CD4-positive, alpha-beta T cell treated with Interleukin-2 at 100 ng/mL for 4 hours (primary cell): ENCODE data around the gene SUGCT.
"Not testable (repeated sequence)": the region's sequence is repeated elsewhere in the genome, so short reads cannot be mapped to it uniquely, and the experiment has no call there.

Source experiments
- DNase-seq: peaks from one replicate; pipeline ENCODE4 v3.0.0-alpha.2; 2020; ENCODE audit warnings: low spot score

Gene SUGCT

GRCh38 chr7:40263752-40264390, 129.1 kb downstream of the SUGCT start:
- no peak for DNase-seq

- no peak for DNase-seq
Measured at GRCh38 chr7:40267583-40267982, 132.8 kb downstream of the SUGCT start.

- not testable (repeated sequence) for DNase-seq
Measured at GRCh38 chr7:40268810-40269209, 134.0 kb downstream of the SUGCT start.

GRCh38 chr7:40276061-40276460, 141.3 kb downstream of the SUGCT start:
- DNase-seq = no peak

GRCh38 chr7:40279991-40280390, 145.2 kb downstream of the SUGCT start:
- no peak for DNase-seq

- DNase-seq = no peak
Measured at GRCh38 chr7:40282858-40283257, 148.1 kb downstream of the SUGCT start.

GRCh38 chr7:40283391-40283790, 148.6 kb downstream of the SUGCT start:
- DNase-seq = no peak

GRCh38 chr7:40288827-40289226, 154.0 kb downstream of the SUGCT start:
- no peak for DNase-seq

- DNase-seq = no peak
Measured at GRCh38 chr7:40297741-40298311, 163.0 kb downstream of the SUGCT start.

- DNase-seq = no peak
Measured at GRCh38 chr7:40298421-40298820, 163.6 kb downstream of the SUGCT start.

- no peak for DNase-seq
Measured at GRCh38 chr7:40299097-40299496, 164.3 kb downstream of the SUGCT start.

- DNase-seq = no peak
Measured at GRCh38 chr7:40300146-40300670, 165.4 kb downstream of the SUGCT start.

- DNase-seq = no peak
Measured at GRCh38 chr7:40301486-40302068, 166.8 kb downstream of the SUGCT start.

- no peak for DNase-seq
Measured at GRCh38 chr7:40303996-40304395, 169.2 kb downstream of the SUGCT start.

- DNase-seq = no peak
Measured at GRCh38 chr7:40305229-40305628, 170.4 kb downstream of the SUGCT start.

GRCh38 chr7:40306025-40306424, 171.2 kb downstream of the SUGCT start:
- DNase-seq = no peak

- DNase-seq = no peak
Measured at GRCh38 chr7:40306596-40306995, 171.8 kb downstream of the SUGCT start.

- DNase-seq = no peak
Measured at GRCh38 chr7:40310258-40310657, 175.5 kb downstream of the SUGCT start.

GRCh38 chr7:40311307-40311706, 176.5 kb downstream of the SUGCT start:
- DNase-seq = no peak

GRCh38 chr7:40315277-40315676, 180.5 kb downstream of the SUGCT start:
- no peak for DNase-seq

- no peak for DNase-seq
Measured at GRCh38 chr7:40316176-40316575, 181.4 kb downstream of the SUGCT start.

- DNase-seq = no peak
Measured at GRCh38 chr7:40324914-40325313, 190.1 kb downstream of the SUGCT start.

- no peak for DNase-seq
Measured at GRCh38 chr7:40327113-40327512, 192.3 kb downstream of the SUGCT start.

GRCh38 chr7:40327873-40328272, 193.1 kb downstream of the SUGCT start:
- no peak for DNase-seq
